ENCODE data around the gene S100Z.
"Not testable (repeated sequence)": the region's sequence is repeated elsewhere in the genome, so short reads cannot be mapped to it uniquely, and the experiment has no call there.

The S100Z gene

DNA sequence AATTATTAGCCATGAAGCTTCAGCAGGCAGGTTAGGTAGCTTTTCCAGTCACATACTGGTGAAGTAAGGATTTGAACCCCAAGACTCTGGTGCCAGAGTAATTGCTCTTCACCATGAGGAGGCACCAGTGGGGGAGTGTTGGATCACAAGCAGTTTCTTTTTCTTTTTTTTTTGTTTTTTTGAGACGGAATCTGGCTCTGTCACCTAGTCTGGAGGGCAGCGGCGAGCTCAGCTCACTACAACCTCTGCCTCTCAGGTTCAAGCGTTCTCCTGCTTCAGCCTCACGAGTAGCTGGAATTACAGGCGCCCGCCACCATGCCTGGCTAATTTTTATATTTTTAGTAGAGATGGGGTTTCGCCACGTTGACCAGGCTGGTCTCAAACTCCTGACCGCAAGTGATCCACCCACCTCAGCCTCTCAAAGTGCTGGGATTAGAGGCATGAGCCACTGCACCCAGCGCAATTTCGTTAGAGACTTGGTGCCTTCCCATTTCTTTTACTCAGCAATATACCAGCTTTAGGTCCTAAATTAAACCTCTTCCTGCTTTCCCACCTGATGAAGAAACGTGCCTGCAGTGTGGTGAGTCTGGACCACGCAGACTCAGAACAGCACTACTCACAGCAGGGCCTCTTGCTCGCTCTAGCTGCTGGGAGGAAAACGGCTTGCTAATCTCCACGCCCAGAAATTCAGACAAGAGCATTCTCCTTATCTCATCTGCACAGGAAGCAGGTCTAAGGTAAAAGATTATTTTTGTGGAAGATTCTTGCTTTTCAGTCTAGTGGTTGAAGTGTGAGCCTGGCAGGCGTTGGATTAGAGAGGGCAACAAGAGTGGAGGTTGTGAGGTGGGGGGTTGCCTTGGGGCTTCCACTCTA lies at the start of gene S100Z:
S100Z (plus strand) TSS at position 596 of the 873 bp plus-strand sequence. CDS start 25,346 bp downstream, outside the sequence.
- DNase-seq = peak; percentile 66

DNA sequence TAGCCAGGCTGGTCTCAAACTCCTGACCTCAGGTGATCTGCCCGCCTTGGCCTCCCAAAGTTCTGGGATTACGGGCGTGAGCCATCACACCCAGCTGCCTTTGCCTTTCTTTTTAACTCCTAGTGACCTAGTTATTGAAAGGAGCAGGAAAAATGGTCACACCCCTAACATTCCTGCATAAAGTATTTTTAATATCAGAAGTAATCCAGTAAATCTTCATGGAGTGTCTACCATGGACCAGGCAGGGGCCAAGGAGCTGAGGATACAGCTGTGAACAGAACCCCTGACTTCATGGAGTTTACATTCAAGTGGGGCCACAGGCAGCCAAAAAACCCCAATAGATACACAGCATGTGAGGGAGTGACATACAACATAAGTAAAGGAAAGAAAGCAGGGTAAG lies 49.2 kb upstream of the S100Z start:
- DNase-seq = no peak

DNA sequence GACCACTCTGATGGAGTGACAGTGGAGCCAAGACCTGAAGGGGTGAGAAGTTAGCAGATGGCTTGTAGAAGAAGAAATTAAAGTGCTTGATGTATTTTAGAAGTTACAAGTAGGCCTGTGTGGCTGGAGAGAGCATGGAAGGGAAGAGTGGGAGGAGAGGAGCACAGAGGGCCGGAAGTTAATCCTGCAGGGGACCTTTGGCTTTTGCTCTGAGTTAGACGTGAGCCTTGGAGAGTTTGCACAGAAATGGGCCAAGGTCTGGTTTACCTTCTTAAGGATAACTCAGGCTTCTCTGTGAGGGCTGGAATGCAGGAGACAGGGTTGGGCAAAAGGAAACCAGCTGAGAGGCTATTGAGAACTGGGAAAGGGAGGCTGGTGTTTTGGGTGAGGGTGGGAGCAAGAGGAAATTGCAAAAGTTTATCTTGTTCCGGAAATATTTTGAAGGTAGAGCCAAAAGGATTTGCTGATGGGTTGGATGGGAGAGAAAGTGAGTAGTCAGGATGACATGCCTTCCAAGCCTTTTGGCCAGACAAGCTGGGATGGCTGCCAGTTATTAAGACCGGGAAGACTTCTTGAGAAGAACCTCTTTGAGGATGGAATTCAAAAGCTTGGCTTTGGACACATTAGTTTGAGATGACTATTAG lies 48.5 kb upstream of the S100Z start:
- no peak for DNase-seq

DNA sequence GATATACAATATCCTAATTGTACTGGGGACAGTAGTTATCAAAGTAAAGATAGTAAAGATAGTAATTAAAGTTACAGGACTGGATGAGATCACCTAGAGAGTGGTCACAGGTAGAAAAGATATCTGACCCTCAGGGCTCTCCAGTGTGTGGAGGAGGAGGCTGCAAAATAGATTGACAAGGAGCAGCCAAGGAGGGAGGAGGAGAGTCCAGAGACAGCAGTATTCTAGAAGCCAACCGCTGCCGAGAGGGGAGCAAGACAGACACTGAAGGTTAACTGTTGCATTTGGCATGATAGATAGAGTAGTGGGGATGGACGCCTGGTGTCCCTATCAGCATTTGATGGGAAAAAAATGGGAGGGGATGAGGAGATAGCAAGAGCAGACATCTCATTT lies 48.0 kb upstream of the S100Z start:
- no peak for DNase-seq

DNA sequence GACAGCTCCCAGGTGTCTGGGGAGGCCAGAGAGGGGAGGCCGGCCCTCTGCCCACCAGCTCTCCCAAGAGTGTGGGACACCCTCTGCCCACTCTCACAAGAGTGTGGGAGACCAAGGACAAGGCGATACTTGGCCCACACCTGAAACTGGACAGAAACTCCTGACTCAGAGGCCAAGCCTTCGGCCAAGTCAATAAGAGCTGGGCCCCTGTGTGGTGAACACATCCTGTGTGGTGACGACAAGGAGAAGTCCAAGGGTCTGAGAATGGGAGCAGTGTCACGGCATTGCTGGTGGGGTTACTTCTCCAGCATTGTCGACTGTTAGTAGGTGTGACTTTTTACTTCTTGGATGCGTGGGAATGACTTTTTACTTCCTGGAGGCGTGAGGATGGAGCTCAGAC lies 45.5 kb upstream of the S100Z start:
- DNase-seq = no peak

GRCh38 chr5:76805821-76806505 lies 43.9 kb upstream of the S100Z start:
- peak; percentile 44 for DNase-seq

GRCh38 chr5:76807296-76807695 lies 42.5 kb upstream of the S100Z start:
- DNase-seq = no peak

DNA sequence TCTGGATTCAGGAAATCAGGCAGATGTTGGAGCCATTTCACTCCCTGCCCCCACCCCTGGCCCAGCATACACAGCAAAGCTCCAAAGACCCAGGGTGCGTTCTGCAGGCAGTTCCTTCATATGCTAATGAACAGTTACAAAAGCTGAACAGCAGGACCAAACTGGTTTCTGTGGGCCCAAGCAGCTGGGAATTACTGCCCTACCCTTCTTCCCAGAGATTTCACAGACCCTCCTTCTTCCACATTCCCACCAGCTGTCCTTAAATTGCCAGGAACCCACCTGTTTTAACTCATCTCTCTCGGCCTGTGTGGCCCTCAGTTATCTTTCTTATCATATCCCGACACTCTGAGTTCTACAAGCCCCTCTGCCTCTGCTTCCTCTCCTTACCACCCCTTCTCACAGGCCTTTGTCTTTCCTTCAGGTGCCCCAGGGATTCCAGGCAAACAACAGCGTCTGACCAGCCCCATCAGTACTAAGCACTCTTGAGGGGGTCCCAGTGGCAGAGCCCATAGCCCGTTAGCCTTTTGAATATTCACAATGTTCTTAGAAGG lies 41.6 kb upstream of the S100Z start:
- DNase-seq = no peak

GRCh38 chr5:76809141-76809540 lies 40.7 kb upstream of the S100Z start:
- DNase-seq = no peak

DNA sequence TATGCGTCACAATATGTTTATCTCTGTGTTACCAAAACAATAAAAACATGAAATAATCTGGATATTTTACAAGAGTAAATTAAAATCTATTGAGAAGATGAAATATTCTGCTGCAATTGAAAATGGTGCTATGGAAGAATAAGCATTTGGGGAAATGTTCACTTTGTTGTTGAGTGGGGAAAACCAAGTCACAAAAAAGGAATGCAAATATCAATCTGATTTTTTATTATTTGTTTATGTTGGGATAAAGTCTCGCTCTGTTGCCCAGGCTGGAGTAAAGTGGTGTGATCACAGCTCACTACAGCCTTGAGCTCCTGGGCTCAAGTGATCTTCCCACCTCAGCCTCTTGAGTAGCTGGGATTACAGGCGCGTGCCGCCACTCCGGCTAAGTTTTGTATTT lies 39.6 kb upstream of the S100Z start:
- no peak for DNase-seq

DNA sequence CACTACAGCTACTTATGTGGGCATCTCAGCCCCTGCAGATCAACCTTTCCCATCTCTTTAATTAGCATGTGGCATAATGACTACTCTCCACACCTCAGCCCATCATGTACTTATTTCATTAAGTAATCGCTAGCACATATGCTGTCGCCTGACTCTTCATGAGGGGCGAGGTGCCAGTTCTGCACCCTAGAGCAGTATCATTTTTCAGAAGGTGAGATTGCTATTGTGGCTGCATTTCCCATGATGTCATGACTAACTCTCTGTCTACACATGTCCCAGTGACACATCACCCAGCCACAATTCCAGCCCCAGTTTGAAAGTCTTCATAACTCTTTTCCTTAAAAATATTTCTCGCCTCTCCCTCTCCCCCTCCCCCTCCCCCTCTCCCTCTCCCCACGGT lies 38.6 kb upstream of the S100Z start:
- DNase-seq = no peak

- not testable (repeated sequence) for DNase-seq
Measured at GRCh38 chr5:76812209-76812608, 37.6 kb upstream of the S100Z start.

- no peak for DNase-seq
Measured at GRCh38 chr5:76813982-76814562, 35.7 kb upstream of the S100Z start.

DNA sequence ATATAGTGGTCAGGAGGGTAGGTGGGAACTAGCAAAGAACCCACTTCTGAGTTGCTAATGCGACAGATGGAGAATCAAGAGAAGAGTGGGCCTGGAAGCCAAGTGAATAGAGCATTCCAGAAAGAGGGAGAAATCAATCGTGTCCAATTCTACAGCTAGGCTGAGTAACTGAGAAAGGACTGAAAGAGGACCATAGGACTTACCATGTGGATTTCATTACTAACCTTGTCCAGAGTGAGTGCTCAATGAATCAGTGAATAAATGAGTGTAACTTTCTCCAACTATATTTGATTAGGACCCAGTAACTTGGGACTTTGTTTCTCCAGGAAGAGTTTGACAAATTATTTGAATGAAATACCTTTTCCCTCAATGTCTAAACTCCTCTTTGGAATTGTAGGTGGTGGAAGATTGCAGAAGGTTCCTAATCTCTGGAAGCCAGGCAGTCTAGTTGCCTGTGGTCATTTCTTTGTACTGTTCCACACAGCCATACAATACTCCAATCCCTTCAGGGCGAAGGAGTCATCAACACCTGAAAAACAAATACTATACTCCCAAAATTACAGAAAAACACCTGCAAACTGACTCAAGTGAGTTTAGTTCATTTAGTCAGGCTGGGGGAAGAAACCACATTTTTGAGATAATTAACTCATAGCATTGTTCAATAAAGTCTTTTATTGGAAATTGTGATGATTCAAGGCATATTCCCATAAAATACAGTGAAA lies 33.5 kb upstream of the S100Z start:
- DNase-seq = no peak

GRCh38 chr5:76818844-76819831 lies 30.7 kb upstream of the S100Z start, which contains the start of gene F2RL1:
Gene F2RL1 (plus strand): TSS chr5:76819030. CDS start chr5:76819183, 153 bp downstream.
- peak; percentile 28 for DNase-seq

DNA sequence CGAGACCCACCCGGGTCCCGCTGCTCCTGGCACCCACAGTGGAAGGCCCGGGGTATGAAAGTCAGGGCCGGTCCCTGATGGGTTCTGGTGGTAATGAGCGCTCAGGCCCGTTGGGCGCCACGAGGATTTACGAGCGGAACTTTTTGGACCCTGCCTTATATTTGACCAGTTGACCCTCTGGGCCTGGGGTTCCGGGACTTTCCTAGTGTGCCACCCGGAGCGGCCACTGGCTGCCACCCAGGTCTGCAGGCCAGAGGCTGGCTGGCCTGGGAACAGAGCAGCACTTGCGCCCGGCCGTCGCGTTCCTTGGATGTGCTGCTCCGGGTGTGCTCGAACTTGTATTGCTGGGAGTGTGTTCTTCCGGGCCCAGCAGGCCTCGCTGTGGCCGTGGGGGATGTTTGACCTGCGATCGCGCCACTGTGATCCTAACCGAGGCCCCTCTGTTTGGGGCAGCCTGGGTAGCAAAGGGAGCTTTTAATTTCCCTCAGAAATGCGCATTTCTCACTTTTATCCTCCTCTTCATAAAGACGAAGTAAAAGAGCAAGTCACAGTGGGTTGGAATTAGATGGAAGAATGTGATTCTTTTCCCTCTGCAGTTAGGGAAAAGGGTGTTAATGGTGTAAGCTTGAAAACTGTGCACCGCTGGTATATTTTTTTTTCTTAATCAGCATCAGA lies 29.8 kb upstream of the S100Z start:
- DNase-seq = no peak

DNA sequence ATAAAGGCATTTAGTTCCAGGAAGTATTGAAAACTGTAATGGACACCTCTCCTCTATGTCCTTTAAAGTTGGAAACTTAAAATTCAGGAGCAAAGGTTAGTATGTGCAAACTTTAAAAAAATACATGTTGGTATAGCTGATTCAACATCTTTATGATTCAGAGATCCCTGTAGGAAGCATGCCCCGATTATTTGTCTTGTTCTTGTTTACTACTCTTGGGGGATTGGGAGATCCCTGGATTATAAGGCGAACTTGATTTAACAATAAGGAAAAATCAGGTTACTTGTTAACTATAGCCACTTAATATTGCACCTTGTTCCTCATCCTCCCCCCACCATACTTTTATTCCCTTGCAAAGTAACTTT lies 29.3 kb upstream of the S100Z start:
- no peak for DNase-seq

GRCh38 chr5:76821136-76821535 lies 28.7 kb upstream of the S100Z start:
- DNase-seq = no peak

GRCh38 chr5:76822105-76822731 lies 27.6 kb upstream of the S100Z start:
- DNase-seq = not testable (repeated sequence)

GRCh38 chr5:76826416-76826815 lies 23.4 kb upstream of the S100Z start:
- not testable (repeated sequence) for DNase-seq

Measured in activated CD4-positive, alpha-beta T cell treated with anti-CD3 and anti-CD28 coated beads, Interleukin-2, Interleukin-6, amounts not matched to agents 100 ng/mL and 50 ng/mL, durations not matched to agents 16 hours and 8 hours (primary cell).